ENCODE results near the gene PLCH2.

DNA sequence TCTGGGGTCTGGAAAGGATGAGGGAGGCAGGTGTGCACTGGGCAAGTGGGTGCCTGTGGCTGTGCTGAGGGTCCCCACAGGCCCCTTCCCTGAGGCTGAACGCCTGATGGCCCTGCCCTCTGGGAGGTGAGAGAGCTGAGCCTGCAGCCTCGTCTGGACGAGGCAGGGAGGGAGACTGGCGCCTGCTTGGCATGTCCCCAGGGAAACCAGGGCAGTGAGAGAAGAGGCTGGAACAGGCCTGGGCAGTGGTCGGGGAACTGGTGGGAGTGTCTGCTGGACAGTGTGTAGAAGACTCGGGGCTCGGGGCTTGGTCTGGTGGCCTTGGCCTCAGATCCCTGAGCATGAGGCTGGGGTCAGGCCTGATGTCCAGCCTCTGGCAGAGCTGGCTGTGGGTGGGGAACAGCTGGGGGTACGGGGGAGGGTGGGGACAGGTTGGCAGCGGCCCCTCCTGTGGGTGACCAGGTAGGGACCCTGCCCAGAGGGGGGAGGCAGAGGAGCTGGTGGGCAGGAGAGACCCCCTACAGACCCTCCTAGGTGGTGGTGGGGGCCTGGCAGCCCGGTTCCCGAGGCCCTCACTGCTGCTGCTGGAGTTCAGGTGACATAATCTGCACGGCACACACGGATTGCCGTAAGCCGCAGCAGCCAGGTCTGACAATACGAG, 30.8 kb upstream of the PLCH2 start:
- TF ChIP-seq, protein P1, sequence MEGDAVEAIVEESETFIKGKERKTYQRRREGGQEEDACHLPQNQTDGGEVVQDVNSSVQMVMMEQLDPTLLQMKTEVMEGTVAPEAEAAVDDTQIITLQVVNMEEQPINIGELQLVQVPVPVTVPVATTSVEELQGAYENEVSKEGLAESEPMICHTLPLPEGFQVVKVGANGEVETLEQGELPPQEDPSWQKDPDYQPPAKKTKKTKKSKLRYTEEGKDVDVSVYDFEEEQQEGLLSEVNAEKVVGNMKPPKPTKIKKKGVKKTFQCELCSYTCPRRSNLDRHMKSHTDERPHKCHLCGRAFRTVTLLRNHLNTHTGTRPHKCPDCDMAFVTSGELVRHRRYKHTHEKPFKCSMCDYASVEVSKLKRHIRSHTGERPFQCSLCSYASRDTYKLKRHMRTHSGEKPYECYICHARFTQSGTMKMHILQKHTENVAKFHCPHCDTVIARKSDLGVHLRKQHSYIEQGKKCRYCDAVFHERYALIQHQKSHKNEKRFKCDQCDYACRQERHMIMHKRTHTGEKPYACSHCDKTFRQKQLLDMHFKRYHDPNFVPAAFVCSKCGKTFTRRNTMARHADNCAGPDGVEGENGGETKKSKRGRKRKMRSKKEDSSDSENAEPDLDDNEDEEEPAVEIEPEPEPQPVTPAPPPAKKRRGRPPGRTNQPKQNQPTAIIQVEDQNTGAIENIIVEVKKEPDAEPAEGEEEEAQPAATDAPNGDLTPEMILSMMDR (conservative IDR thresholded peaks at IDR 0.05; ENCODE audit: low read depth, low read length), result no peak
- no peak for TF ChIP-seq EZH2 (IDR thresholded peaks at IDR 0.05; ENCODE audit: borderline replicate concordance, low read depth, low read length, poor library complexity, severe bottlenecking)

All from A673 (cell line).